ENCODE results near the gene ADIPOQ. TPM values are rescaled to one million over a fixed set of nuclear protein-coding genes. Genes with fewer than 3 reads are reported as not detected.
"Not testable (repeated sequence)": the region's sequence is repeated elsewhere in the genome, so short reads cannot be mapped to it uniquely, and the experiment has no call there.

Gene ADIPOQ
- total RNA-seq, 2 donors from 2014 or later = 0.05 TPM; not detected in 1

GRCh38 chr3:186883686-186884058 is 41.2 kb downstream of the ADIPOQ start:
- Mint-ChIP-seq H3K27ac (peak overlapping the region; percentile 85), H3K4me1 (ENCODE audit: low read depth) (peaks cover 75% of the 10 kb centered on the region), H3K9me3 (no peaks in the 10 kb centered on the region), H3K36me3 (ENCODE audit: insufficient read depth in 2 of 2) (peaks cover 0 to 2% of the 10 kb centered on the region in 2 donors), H3K4me3 (peak overlapping the region; percentile 72 to 81), H3K27me3 (ENCODE audit: low read depth) (no peaks in the 10 kb centered on the region)
- ATAC-seq (replicated peaks in 1 of 2) (no peak), DNase-seq (no peak)

- DNase-seq; H3K9me3 Mint-ChIP-seq; H3K27ac Mint-ChIP-seq; H3K27me3 Mint-ChIP-seq (ENCODE audit: low read depth); ATAC-seq (replicated peaks in 1 of 2); H3K4me3 Mint-ChIP-seq; H3K36me3 Mint-ChIP-seq (ENCODE audit: insufficient read depth in 2 of 2): not testable (repeated sequence)
- H3K4me1 Mint-ChIP-seq (ENCODE audit: low read depth) = peaks cover 71% of the 10 kb centered on the region
Observed at GRCh38 chr3:186884868-186885267, 42.4 kb downstream of the ADIPOQ start.

DNA sequence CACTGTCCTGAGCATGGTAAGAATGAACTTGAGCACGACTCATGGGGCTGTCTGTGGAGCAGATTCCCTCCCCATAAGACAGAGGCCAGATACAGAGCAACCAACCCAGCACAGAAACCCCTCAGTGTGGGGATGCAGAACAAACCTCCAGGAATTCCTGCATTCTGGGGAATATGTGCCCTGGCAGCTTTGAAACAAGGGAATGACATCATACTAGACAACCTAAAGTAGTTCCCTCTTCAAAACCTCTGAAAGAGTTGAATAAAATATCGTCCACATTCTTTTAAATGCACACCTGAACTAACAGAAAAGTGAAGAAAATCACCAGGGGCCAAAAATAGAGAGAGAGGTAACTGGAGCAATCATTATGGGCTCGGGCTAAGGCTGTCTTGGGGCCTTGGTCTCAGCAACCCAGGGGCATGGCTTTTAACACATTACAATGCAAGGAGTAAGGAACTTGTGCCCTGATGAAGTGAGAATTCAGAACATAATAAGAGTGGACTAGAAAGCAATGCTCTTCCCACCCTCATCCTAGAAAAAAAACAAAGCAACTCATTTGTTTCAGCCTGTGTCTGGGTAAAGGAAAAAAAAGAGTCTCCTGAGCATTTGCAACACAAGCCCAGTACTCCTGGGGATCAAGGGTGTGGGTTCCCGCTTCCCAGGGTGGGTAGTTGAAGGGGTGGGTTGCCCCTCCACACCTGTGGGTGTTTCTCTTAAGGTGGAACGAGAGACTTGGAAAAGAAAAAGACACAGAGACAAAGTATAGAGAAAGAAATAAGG is 43.9 kb downstream of the ADIPOQ start:
- no peak for DNase-seq
- Mint-ChIP-seq H3K36me3 (ENCODE audit: insufficient read depth in 2 of 2) (no peaks in the 10 kb centered on the region), H3K27ac (peak overlapping the region; percentile 18)

DNA sequence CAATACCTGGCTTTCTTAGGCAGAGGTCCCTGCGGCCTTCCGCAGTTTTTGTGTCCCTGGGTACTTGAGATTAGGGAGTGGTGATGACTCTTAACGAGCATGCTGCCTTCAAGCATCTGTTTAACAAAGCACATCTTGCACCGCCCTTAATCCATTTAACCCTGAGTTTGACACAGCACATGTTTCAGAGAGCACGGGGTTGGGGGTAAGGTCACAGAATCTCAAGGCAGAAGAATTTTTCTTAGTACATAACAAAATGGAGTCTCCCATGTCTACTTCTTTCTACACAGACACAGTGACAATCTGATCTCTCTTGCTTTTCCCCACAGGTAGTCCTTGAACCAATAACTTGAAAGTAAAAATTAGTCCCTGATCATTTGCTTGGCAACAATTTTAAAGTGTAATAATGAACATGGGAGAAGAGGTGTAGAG is 45.0 kb downstream of the ADIPOQ start:
- not testable (repeated sequence) for H3K9me3 Mint-ChIP-seq; H3K36me3 Mint-ChIP-seq (ENCODE audit: insufficient read depth in 2 of 2); H3K27ac Mint-ChIP-seq; ATAC-seq (replicated peaks in 1 of 2); DNase-seq; H3K4me3 Mint-ChIP-seq; H3K27me3 Mint-ChIP-seq (ENCODE audit: low read depth)
- peaks cover 44% of the 10 kb centered on the region for H3K4me1 Mint-ChIP-seq (ENCODE audit: low read depth)

More for the DNA sequence above, 43.9 kb downstream of the ADIPOQ start:
- no peaks in the 10 kb centered on the region for H3K9me3 Mint-ChIP-seq
- H3K4me1 Mint-ChIP-seq (ENCODE audit: low read depth) = peaks cover 56% of the 10 kb centered on the region
- no peak overlapping the region for H3K4me3 Mint-ChIP-seq
- peaks cover 8% of the 10 kb centered on the region for H3K27me3 Mint-ChIP-seq (ENCODE audit: low read depth)
- ATAC-seq (replicated peaks in 1 of 2) = no peak

- Mint-ChIP-seq H3K36me3 (ENCODE audit: insufficient read depth in 2 of 2) (no peaks in the 10 kb centered on the region), H3K9me3 (no peaks in the 10 kb centered on the region), H3K4me1 (ENCODE audit: low read depth) (peaks cover 35% of the 10 kb centered on the region), H3K27me3 (ENCODE audit: low read depth) (peaks cover 8% of the 10 kb centered on the region), H3K4me3 (no peak overlapping the region), H3K27ac (no peak overlapping the region)
- ATAC-seq (replicated peaks in 1 of 2) (no peak), DNase-seq (no peak)
Observed at GRCh38 chr3:186888569-186888968, 46.1 kb downstream of the ADIPOQ start.

DNA sequence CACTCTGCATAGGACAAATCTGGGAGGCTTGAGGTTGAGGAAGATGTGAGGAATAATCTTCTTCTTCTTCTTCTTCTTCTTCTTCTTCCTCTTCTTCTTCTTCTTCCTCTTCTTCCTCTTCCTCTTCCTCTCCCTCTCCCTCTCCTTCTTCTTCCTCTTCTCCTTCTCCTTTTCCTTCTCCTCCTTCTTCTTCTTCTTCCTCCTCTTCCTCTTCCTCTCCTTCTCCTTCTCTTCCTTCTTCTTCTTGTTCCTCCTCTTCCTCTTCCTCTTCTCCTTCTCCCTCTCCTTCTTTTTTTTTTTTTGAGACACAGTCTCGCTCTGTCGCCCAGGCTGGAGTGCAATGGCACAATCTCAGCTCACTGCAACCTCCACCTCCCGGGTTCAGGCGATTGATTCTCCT is 47.2 kb downstream of the ADIPOQ start:
- ATAC-seq (replicated peaks in 1 of 2); H3K4me3 Mint-ChIP-seq; H3K27ac Mint-ChIP-seq; H3K27me3 Mint-ChIP-seq (ENCODE audit: low read depth); H3K36me3 Mint-ChIP-seq (ENCODE audit: insufficient read depth in 2 of 2); DNase-seq; H3K9me3 Mint-ChIP-seq: not testable (repeated sequence)
- peaks cover 29% of the 10 kb centered on the region for H3K4me1 Mint-ChIP-seq (ENCODE audit: low read depth)

GRCh38 chr3:186890911-186891310 is 48.4 kb downstream of the ADIPOQ start:
- no peak for DNase-seq
- ATAC-seq (replicated peaks in 1 of 2) = no peak
- Mint-ChIP-seq H3K36me3 (ENCODE audit: insufficient read depth in 2 of 2) (no peaks in the 10 kb centered on the region), H3K9me3 (no peaks in the 10 kb centered on the region), H3K27me3 (ENCODE audit: low read depth) (peaks cover 8% of the 10 kb centered on the region), H3K4me3 (no peak overlapping the region), H3K27ac (no peak overlapping the region), H3K4me1 (ENCODE audit: low read depth) (peaks cover 20% of the 10 kb centered on the region)

DNA sequence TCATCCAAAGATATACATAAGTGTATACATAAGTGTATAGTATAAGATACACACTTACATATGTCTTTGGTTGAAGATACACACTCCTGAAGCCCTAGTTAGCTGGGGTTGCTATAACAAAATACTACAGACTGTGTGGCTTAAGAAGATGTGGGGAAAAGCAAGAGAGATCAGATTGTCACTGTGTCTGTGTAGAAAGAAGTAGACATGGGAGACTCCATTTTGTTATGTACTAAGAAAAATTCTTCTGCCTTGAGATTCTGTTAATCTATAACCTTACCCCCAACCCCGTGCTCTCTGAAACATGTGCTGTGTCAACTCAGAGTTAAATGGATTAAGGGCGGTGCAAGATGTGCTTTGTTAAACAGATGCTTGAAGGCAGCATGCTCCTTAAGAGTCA is 50.6 kb downstream of the ADIPOQ start:
- not testable (repeated sequence) for H3K9me3 Mint-ChIP-seq; H3K4me3 Mint-ChIP-seq; DNase-seq; H3K27me3 Mint-ChIP-seq (ENCODE audit: low read depth); H3K27ac Mint-ChIP-seq; ATAC-seq (replicated peaks in 1 of 2); H3K36me3 Mint-ChIP-seq (ENCODE audit: insufficient read depth in 2 of 2)
- peaks cover 13% of the 10 kb centered on the region for H3K4me1 Mint-ChIP-seq (ENCODE audit: low read depth)

- H3K36me3 Mint-ChIP-seq (ENCODE audit: insufficient read depth in 2 of 2) = no peaks in the 10 kb centered on the region
- peaks cover 2 to 3% of the 10 kb centered on the region in 2 donors for H3K9me3 Mint-ChIP-seq
- no peak for ATAC-seq (replicated peaks in 1 of 2)
- H3K4me3 Mint-ChIP-seq = no peak overlapping the region
- DNase-seq = no peak
- H3K27ac Mint-ChIP-seq = no peak overlapping the region
- no peaks in the 10 kb centered on the region for H3K27me3 Mint-ChIP-seq (ENCODE audit: low read depth)
- peaks cover 12% of the 10 kb centered on the region for H3K4me1 Mint-ChIP-seq (ENCODE audit: low read depth)
Observed at GRCh38 chr3:186895406-186895805, 52.9 kb downstream of the ADIPOQ start.

- Mint-ChIP-seq H3K4me1 (ENCODE audit: low read depth) (peaks cover 18% of the 10 kb centered on the region), H3K36me3 (ENCODE audit: insufficient read depth in 2 of 2) (no peaks in the 10 kb centered on the region), H3K27ac (no peak overlapping the region), H3K27me3 (ENCODE audit: low read depth) (no peaks in the 10 kb centered on the region), H3K9me3 (peaks cover 2 to 3% of the 10 kb centered on the region in 2 donors), H3K4me3 (no peak overlapping the region)
- no peak for ATAC-seq (replicated peaks in 1 of 2)
- DNase-seq = no peak
Observed at GRCh38 chr3:186896006-186896405, 53.5 kb downstream of the ADIPOQ start.

DNA sequence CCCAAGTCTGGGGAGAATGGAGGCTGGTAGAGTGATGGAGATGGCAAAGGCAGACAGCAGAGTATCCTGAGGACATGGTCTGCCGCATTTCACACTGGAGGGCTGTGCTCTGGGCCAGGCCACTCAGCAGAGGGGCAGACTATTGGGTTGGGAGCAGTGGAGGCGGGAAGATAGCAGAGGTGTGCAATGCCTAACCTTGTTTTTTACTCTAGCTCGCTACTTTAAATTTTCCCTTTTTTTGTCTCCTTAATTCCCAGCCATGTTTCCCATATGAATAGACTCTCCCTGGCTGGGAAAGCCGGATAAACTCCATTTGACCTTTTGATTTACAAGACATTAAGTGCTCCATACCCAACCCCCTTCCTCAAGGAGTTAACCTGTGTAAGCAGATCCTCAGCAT is 54.4 kb downstream of the ADIPOQ start:
- no peak for ATAC-seq (replicated peaks in 1 of 2)
- H3K4me1 Mint-ChIP-seq (ENCODE audit: low read depth) = peaks cover 25% of the 10 kb centered on the region
- no peak overlapping the region for H3K27ac Mint-ChIP-seq
- H3K4me3 Mint-ChIP-seq = no peak overlapping the region
- DNase-seq = no peak
- no peaks in the 10 kb centered on the region for H3K36me3 Mint-ChIP-seq (ENCODE audit: insufficient read depth in 2 of 2)
- H3K9me3 Mint-ChIP-seq = peaks cover 2 to 3% of the 10 kb centered on the region in 2 donors
- no peaks in the 10 kb centered on the region for H3K27me3 Mint-ChIP-seq (ENCODE audit: low read depth)

GRCh38 chr3:186901135-186901734 is 58.7 kb downstream of the ADIPOQ start:
- Mint-ChIP-seq H3K4me1 (ENCODE audit: low read depth) (peaks cover 36% of the 10 kb centered on the region), H3K4me3 (peak overlapping the region in 1 of 2 donors; percentile 21), H3K36me3 (ENCODE audit: insufficient read depth in 2 of 2) (peaks cover 19 to 31% of the 10 kb centered on the region in 2 donors), H3K27me3 (ENCODE audit: low read depth) (no peaks in the 10 kb centered on the region), H3K27ac (peak overlapping the region; percentile 87), H3K9me3 (peaks cover 7 to 26% of the 10 kb centered on the region in 2 donors)
- ATAC-seq (replicated peaks in 1 of 2) (peak; percentile 89 to 94), DNase-seq (peak in 1 of 2 donors; percentile 40)

DNA sequence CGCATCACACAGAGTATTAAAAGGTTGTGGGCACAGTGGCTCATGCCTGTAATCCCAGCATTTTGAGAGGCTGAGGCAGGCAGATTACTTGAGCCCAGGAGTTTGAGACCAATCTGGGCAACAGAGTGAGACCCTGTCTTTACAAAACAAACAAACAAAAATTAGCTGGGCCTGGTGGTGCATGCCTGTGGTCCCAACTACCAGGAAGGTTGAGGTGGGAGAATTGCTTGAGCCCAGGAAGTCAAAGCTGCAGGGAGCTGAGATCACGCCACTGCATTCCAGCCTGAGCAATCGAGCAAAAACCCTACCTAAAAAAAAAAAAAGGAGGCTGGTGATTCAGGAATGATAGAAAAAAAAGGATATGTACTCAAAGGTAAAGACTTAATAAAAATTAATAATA is 59.6 kb downstream of the ADIPOQ start:
- peaks cover 27 to 40% of the 10 kb centered on the region in 2 donors for H3K36me3 Mint-ChIP-seq (ENCODE audit: insufficient read depth in 2 of 2)
- peaks cover 36% of the 10 kb centered on the region for H3K4me1 Mint-ChIP-seq (ENCODE audit: low read depth)
- peaks cover 14 to 34% of the 10 kb centered on the region in 2 donors for H3K9me3 Mint-ChIP-seq
- ATAC-seq (replicated peaks in 1 of 2) = no peak
- no peak for DNase-seq
- H3K4me3 Mint-ChIP-seq = no peak overlapping the region
- no peak overlapping the region for H3K27ac Mint-ChIP-seq
- no peaks in the 10 kb centered on the region for H3K27me3 Mint-ChIP-seq (ENCODE audit: low read depth)
